Measurements from ENCODE around the gene SLC22A1. TPM values are rescaled to one million over a fixed set of nuclear protein-coding genes. Genes with fewer than 3 reads are reported as not detected.
A peak's percentile ranks its signal among the peaks of the same experiment; 100 is the strongest.

SLC22A1 gene
- total and polyA plus RNA-seq, 4 donors = 0.79 to 1,107 (median 439) TPM

DNA sequence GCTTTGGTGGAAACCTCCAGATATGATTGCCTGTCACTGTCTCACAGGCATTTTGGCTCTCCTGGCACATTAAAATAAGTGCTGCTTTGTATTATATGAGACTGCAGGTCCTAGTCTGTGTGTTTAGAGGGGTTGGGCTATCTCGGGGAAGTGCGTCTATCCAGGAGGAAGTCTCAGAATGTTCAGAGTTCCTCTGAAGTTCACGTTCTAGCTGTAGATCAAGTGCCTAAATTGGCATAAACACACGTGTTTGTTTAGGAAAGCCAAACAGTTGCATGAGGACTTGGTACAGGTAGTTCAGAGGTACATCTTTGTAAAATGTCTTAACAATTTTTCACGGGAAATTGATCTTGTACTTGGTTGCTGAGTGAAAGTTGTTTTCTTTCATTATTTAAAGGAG is 36.4 kb upstream of the SLC22A1 start:
- no peak overlapping the region for H3K4me3 ChIP-seq (ENCODE audit: low read depth in 1 of 3, low read length in 3 of 3)
- DNase-seq (ENCODE audit: low spot score) = no peak
- no peaks in the 10 kb centered on the region for H3K9me3 ChIP-seq (ENCODE audit: control insufficient read depth in 4 of 4, low read length in 3 of 4)
- no peaks in the 10 kb centered on the region for H3K27me3 ChIP-seq (ENCODE audit: control insufficient read depth in 4 of 4, insufficient read depth in 4 of 4, low read length in 3 of 4)
- peaks cover 6 to 26% (median 15%) of the 10 kb centered on the region in 4 donors for H3K4me1 ChIP-seq (ENCODE audit: control insufficient read depth in 4 of 4, insufficient read depth in 4 of 4, low read length in 3 of 4)
- no peak for TF ChIP-seq FOXA1 (IDR thresholded peaks at IDR 0.05)
- peak; percentile 12 for TF ChIP-seq YY1 (IDR thresholded peaks at IDR 0.05)
- no peak for TF ChIP-seq EGR1 (IDR thresholded peaks at IDR 0.05; ENCODE audit: low read depth in 2 of 2)
- TF ChIP-seq, protein P1, sequence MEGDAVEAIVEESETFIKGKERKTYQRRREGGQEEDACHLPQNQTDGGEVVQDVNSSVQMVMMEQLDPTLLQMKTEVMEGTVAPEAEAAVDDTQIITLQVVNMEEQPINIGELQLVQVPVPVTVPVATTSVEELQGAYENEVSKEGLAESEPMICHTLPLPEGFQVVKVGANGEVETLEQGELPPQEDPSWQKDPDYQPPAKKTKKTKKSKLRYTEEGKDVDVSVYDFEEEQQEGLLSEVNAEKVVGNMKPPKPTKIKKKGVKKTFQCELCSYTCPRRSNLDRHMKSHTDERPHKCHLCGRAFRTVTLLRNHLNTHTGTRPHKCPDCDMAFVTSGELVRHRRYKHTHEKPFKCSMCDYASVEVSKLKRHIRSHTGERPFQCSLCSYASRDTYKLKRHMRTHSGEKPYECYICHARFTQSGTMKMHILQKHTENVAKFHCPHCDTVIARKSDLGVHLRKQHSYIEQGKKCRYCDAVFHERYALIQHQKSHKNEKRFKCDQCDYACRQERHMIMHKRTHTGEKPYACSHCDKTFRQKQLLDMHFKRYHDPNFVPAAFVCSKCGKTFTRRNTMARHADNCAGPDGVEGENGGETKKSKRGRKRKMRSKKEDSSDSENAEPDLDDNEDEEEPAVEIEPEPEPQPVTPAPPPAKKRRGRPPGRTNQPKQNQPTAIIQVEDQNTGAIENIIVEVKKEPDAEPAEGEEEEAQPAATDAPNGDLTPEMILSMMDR (IDR thresholded peaks at IDR 0.05; ENCODE audit: low read depth, low read length, missing input control) = no peak
- peak; percentile 84 to 92 for TF ChIP-seq HNF4A (conservative IDR thresholded peaks at IDR 0.05)
- TF ChIP-seq SP1 (IDR thresholded peaks at IDR 0.05) = peak; percentile 38
- TF ChIP-seq, protein P2, sequence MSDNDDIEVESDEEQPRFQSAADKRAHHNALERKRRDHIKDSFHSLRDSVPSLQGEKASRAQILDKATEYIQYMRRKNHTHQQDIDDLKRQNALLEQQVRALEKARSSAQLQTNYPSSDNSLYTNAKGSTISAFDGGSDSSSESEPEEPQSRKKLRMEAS (IDR thresholded peaks at IDR 0.05) = peak; percentile 47
- TF ChIP-seq TAF1 (conservative IDR thresholded peaks at IDR 0.05) = no peak
- TF ChIP-seq GABPA (IDR thresholded peaks at IDR 0.05 in 1 of 2, conservative IDR thresholded peaks at IDR 0.05 in 1 of 2) = peak in 1 of 2 donors; percentile 15
- no peak for TF ChIP-seq NR2F2 (IDR thresholded peaks at IDR 0.05)
- no peak for TF ChIP-seq ATF3 (IDR thresholded peaks at IDR 0.05)
- peak in 1 of 2 donors; percentile 60 for TF ChIP-seq JUND (IDR thresholded peaks at IDR 0.05)
- TF ChIP-seq ZBTB33 (IDR thresholded peaks at IDR 0.05) = no peak
- TF ChIP-seq RXRA (IDR thresholded peaks at IDR 0.05) = peak; percentile 46 to 81
- peak in 1 of 2 donors; percentile 16 for TF ChIP-seq RAD21 (IDR thresholded peaks at IDR 0.05)
- TF ChIP-seq HNF4G (IDR thresholded peaks at IDR 0.05) = peak; percentile 56
- TF ChIP-seq, protein P3, sequence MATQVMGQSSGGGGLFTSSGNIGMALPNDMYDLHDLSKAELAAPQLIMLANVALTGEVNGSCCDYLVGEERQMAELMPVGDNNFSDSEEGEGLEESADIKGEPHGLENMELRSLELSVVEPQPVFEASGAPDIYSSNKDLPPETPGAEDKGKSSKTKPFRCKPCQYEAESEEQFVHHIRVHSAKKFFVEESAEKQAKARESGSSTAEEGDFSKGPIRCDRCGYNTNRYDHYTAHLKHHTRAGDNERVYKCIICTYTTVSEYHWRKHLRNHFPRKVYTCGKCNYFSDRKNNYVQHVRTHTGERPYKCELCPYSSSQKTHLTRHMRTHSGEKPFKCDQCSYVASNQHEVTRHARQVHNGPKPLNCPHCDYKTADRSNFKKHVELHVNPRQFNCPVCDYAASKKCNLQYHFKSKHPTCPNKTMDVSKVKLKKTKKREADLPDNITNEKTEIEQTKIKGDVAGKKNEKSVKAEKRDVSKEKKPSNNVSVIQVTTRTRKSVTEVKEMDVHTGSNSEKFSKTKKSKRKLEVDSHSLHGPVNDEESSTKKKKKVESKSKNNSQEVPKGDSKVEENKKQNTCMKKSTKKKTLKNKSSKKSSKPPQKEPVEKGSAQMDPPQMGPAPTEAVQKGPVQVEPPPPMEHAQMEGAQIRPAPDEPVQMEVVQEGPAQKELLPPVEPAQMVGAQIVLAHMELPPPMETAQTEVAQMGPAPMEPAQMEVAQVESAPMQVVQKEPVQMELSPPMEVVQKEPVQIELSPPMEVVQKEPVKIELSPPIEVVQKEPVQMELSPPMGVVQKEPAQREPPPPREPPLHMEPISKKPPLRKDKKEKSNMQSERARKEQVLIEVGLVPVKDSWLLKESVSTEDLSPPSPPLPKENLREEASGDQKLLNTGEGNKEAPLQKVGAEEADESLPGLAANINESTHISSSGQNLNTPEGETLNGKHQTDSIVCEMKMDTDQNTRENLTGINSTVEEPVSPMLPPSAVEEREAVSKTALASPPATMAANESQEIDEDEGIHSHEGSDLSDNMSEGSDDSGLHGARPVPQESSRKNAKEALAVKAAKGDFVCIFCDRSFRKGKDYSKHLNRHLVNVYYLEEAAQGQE (IDR thresholded peaks at IDR 0.05) = peak; percentile 40
- peak; percentile 35 for TF ChIP-seq FOXA2 (IDR thresholded peaks at IDR 0.05)
- H3K36me3 ChIP-seq (ENCODE audit: control insufficient read depth in 4 of 4, insufficient read depth in 3 of 4, low read depth in 1 of 4, low read length in 3 of 4) = peaks cover 5 to 47% (median 35%) of the 10 kb centered on the region in 4 donors
- peak overlapping the region in 1 of 2 donors; percentile 60 for H3K9ac ChIP-seq (ENCODE audit: low read depth in 1 of 2, low read length in 2 of 2)
- WGBS = 27% methylated on average over 5 of the region's 5 CpGs
- H3K27ac ChIP-seq (ENCODE audit: low read depth in 1 of 2, low read length in 2 of 2) = peak overlapping the region; percentile 82
